T-helper 22 cell (primary cell): ENCODE measurements around the gene FOXJ1.

Experiments used
- DNase-seq: peaks from one replicate; pipeline ENCODE4 v3.0.0-alpha.2; 2020; ENCODE audit warnings: low read depth

FOXJ1 gene

DNA sequence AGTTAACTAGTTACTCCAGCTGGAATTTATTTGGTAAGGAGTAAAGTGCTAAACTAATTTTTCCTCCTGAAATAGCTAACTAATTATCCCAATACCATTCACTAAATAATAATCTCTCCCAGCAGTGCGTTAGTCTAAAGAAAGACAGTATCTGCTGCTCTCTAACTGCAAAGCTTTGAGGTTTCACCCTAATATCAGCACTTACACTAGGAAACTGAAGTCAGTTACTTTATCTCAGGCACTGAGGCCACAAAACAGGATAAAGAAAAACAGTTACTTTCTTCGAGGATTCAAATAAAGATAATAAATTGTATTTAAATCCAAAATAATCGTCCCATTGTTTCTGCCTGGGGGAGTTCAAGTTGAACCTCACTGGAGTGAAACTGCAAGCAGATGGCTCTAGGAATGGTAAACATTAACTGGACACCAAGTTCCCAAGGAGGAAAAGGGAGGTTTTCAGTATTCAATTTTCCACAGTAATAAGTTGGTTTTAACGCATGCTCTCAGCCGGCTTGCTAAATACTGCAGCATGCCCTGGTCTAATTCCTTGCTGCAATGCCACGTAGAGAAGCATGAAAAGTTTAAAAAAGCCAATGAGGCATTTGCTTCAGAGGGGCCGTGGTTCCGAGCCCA is 20.0 kb upstream of the FOXJ1 start:
- no peak for DNase-seq

GRCh38 chr17:76159157-76159556 is 18.1 kb upstream of the FOXJ1 start:
- DNase-seq: no peak

DNA sequence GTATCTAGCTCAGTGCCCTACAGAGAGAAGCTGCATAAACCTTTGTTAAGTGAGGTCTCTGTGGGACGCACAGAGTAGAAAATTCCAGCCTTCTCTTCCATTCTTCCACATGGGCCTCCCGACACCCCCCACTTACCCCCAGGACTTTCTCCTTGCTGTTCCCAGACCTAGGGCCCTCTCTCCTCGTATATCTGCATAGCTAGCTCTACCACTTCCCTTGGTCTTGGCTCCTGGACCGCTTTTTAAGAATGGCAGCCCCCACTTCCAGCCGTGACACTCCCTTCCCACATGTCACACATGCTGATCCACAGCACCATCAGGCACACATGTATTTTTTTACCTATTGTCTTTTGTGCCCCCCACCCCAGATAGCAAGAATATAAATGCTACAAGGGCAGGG is 16.7 kb upstream of the FOXJ1 start:
- DNase-seq: no peak

DNA sequence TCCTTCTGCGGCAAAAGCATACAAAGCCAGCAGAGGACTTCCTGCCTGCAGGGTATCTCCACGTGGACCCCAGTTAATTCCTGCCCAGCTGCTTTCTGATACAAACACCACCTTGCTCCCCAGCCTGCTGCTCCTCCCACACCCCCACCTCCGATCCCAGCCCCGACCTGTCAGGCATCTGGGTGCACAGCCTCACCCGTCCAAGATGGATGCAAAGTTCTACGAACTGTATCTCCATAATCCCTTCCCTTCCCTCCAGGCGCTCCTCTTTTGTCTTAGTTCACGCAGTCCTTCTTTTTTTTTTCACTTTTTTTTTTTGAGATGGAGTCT is 15.6 kb upstream of the FOXJ1 start:
- no peak for DNase-seq

DNA sequence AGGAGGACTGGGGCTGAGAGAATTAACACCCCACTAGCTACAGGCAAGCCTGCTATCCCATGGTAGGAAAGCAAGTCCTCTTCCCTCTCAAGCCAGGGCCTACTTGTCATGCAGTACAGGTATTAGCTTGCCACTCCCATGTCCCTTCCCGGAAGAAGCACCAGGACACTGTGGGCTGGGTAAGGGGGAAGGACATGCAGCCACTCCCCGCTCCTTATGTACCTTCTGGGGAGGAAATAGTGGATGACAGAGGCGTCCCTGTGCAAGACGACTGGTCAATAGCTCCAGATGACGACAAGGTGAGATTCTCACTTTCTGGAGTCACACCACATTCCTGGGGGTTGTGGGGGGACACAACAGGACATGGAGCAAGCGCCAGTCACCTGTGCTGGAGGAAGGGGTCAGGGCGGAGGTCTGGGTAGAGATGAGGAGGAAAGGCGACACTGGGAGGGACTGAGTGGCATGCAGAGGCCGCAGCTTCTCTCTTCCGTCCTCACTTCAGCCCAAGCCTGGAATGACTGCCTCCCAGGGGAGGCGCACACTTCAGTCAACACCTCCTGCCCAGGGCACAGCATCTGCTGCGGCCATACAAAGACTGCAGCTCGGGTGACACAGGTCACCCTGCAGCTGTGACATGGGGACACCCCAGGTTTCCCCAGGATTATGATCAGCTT is 15.1 kb upstream of the FOXJ1 start:
- DNase-seq: no peak

- no peak for DNase-seq
Measured at GRCh38 chr17:76154936-76155845, 14.1 kb upstream of the FOXJ1 start.

GRCh38 chr17:76154292-76154691 is 13.2 kb upstream of the FOXJ1 start:
- DNase-seq: no peak

- DNase-seq: no peak
Measured at GRCh38 chr17:76153640-76154039, 12.6 kb upstream of the FOXJ1 start.

DNA sequence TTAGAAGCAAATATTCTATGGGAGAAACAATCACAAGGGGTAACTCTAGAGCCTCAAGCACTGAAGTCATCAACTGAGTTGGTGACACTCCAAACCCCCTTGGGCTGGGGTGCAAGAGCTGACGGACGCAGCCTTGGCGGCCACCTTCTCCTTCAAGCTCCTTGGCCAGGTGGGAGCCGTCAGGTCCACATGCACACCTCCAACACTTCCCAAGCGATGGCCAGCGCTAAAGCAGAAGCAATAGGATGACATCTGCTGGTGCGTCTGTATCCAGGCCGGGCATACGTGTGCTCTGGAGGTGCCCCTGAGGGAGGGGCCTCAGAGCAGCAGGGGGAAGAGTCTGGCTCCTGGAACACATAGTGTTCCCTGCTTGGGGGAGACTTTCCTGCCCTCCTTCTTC is 12.2 kb upstream of the FOXJ1 start:
- DNase-seq: no peak

DNA sequence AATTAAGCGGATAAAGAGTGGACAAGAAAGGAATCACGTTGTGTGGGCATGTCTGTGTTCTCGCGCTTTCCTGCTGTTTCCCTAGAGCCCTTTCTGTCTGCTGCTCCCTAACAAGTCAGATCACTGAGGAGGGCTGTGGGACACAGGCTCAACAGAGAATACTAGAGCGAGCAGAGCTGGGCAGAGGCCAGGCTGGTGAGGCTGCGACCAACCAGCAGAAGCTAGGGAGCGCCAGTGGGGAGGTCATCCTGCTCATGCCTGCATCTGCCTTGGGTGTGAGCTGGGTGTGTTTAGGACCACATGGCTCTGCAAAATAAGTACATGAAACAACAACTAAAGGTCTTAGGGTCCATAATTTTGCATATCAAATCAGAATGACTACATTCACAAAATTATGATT is 11.5 kb upstream of the FOXJ1 start:
- no peak for DNase-seq

GRCh38 chr17:76151896-76152454 is 10.9 kb upstream of the FOXJ1 start:
- no peak for DNase-seq

GRCh38 chr17:76150712-76151622 is 9.9 kb upstream of the FOXJ1 start:
- DNase-seq: no peak

DNA sequence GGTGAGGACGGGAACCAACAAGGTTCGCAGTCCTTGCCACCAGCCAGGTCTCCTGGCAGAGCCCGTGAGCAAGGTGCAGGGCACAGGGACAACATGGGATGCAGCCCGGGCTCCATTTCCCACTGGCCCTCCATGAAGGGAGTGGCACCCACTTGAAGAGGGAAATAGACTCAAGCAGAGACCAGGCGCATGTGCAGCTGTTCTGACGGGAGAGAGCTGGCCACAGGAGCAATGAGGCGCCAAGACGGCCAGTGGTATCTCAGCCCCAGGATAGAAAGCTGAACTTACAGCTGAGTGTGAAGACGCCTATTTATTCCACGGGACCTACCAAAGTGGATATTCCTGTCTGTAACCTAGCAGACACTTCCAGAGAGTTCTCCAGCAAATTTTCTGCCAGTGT is 8.2 kb upstream of the FOXJ1 start:
- no peak for DNase-seq

- DNase-seq: no peak
Measured at GRCh38 chr17:76148015-76148326, 6.9 kb upstream of the FOXJ1 start.

GRCh38 chr17:76147211-76148014 is 6.4 kb upstream of the FOXJ1 start:
- DNase-seq: no peak

- DNase-seq: no peak
Measured at GRCh38 chr17:76146053-76146851, 5.2 kb upstream of the FOXJ1 start.

DNA sequence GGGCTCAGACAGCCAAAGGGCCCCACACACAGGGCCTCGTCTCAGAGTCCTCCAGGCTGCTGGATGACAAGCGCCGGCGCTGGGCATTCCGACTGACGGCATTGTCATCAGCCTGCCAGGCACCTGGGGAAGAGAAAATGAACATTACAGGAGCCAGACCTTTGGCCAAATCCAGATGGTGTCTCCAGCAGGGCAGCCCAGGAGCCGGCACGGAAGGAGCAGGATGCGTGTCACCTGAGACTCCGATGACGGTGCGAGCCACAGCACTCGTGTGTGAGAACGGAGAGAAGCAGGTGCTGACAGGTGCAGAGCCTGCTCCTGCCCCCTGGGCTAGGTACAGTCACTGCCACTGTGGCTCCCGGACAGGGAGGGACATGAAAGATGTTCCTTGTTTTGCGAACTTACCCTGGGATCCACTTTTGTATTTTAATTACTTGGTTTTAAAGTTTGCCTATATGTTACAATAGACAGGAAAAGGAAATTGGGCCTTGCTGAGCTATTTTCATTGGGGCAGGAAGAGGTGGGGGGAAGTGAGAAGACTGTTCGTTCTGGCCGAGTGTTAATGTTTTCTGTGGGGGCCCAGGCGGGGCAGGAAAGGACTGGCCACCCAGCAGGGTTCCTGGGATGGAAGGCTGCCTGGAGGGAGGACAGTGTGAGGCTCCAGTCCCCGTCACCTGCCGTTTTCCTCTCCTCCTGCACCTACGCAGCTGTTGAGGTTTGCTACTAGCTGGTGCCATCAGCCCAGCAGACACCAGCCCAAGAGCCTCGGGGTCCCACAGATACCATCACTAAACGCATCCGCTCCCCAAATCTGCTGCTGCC is 4.4 kb upstream of the FOXJ1 start:
- DNase-seq: peak; percentile 27

DNA sequence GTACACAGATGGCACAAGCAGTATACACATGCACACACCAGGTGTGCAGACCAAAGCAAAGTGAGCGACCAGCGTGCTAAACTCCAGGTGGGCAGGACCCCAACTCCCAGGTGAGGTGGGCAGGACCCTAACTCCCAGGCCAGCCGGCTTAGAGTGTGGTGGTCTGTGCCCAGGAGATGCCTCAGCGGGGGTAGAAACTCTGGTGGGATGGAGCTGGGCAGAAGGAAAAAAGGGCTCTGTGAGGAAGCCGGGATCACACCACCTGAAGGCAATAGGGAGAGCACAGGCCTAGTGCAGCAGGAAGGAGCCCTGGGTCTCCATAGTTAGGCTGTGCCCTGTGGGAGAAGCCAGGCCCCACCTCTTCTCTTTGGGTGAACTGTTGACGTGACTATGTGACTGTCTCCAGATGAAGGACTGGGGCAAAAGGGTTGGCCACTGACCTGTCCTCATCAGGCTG is 1.6 kb upstream of the FOXJ1 start:
- no peak for DNase-seq

DNA sequence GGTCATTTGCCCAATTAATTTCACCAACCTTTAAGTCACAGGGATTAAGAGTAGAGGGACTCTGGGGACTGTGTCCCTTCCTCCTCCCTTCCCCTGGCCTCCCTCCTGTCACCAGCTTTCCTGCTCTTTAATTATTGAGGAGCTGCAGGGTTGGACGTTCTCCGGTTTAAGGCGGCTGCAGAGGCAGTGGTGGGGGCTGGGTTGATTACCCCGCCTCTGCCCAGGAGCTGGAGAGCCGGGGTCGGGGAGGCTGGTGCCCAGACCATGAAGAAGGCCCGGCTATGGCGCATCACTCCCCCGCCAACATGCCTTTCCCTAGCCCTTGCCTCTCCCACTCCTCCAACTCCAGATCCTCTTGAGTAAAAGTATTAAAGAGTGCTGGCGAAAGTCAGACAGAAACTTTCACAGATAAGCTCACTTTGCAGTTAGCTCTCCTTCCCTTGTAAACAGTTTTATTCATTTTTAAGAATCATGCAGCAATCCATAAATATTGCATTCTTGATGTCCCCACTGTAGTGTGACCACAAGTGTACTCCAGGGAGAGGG is 1.1 kb upstream of the FOXJ1 start:
- no peak for DNase-seq
